CD4-positive, alpha-beta T cell (primary cell): ENCODE measurements around the gene BTN1A1. TPM values are rescaled to one million over a fixed set of nuclear protein-coding genes. Genes with fewer than 3 reads are reported as not detected.
A peak's percentile ranks its signal among the peaks of the same experiment; 100 is the strongest.

Experiments
- ATAC-seq: fragments of 200-7000 bp; cut with Tn5 transposase; one replicate; pipeline ENCODE4 v1.10.0; 2022; ENCODE audit warnings: mild to moderate bottlenecking; ENCODE audit not compliant: poor library complexity
- CTCF ChIA-PET: fragments of 350-600 bp; sonication (Branson Sonifier 250); formaldehyde crosslinking; loops from one replicate; lab custom pipeline; 2021; ENCODE audit warnings: antibody characterized with exemption, inconsistent platforms; lab: Charles Lee
- POLR2A ChIA-PET: fragments of 350-600 bp; sonication (Branson Sonifier 250); formaldehyde crosslinking; loops from one replicate; lab custom pipeline; 2021; ENCODE audit warnings: antibody characterized with exemption, inconsistent platforms; lab: Charles Lee
- DNase-seq, 14 experiments: peaks; one replicate each; pipeline ENCODE4 v3.0.0-alpha.2; 2013 to 2020; ENCODE audit warnings: mixed read lengths in 2 of 14
- H3K27ac ChIP-seq, 2 donors: one replicate each; pipeline versions ENCODE4 v1.5.1 to v1.7.0; 2013; ENCODE audit warnings: low read length in 2 of 2, low read depth in 1 of 2, mild to moderate bottlenecking in 1 of 2
- H3K27me3 ChIP-seq, 2 experiments: 1 replicate in 1 of 2; 2 replicates in 1 of 2; pipeline versions ENCODE4 v1.6.1 to v1.7.0; 2013; ENCODE audit warnings: low read length in 2 of 2, control low read depth in 1 of 2, mild to moderate bottlenecking in 1 of 2, moderate library complexity in 1 of 2; ENCODE audit not compliant: insufficient read depth in 2 of 2, control insufficient read depth in 1 of 2
- H3K36me3 ChIP-seq: one replicate; pipeline ENCODE4 v1.6.1; 2013; ENCODE audit warnings: low read length, control low read depth; ENCODE audit not compliant: insufficient read depth
- H3K4me1 ChIP-seq: one replicate; pipeline ENCODE4 v1.6.1; 2013; ENCODE audit warnings: low read length, control low read depth; ENCODE audit not compliant: insufficient read depth
- H3K4me3 ChIP-seq: one replicate; pipeline ENCODE4 v1.5.1; 2013; ENCODE audit warnings: mild to moderate bottlenecking, low read length, moderate library complexity
- H3K9me3 ChIP-seq, 2 experiments: 1 replicate in 1 of 2; 2 replicates in 1 of 2; pipeline versions ENCODE4 v1.6.1 to v1.7.0; 2013; ENCODE audit warnings: low read length in 2 of 2, mild to moderate bottlenecking in 2 of 2, control low read depth in 1 of 2, moderate library complexity in 1 of 2; ENCODE audit not compliant: control insufficient read depth in 1 of 2, insufficient read depth in 1 of 2
- H3K27ac Mint-ChIP-seq: one replicate; pipeline ENCODE4 v1.8.0; 2020; ENCODE audit warnings: mixed read lengths
- H3K27me3 Mint-ChIP-seq: one replicate; pipeline ENCODE4 v1.8.0; 2021; ENCODE audit warnings: mixed read lengths
- H3K36me3 Mint-ChIP-seq: one replicate; pipeline ENCODE4 v1.8.0; 2021; ENCODE audit warnings: low read depth, mixed read lengths
- H3K4me1 Mint-ChIP-seq: one replicate; pipeline ENCODE4 v1.8.0; 2021; ENCODE audit warnings: low read depth, mixed read lengths
- H3K4me3 Mint-ChIP-seq: one replicate; pipeline ENCODE4 v1.8.0; 2020; ENCODE audit warnings: mild to moderate bottlenecking, mixed read lengths
- H3K9me3 Mint-ChIP-seq: one replicate; pipeline ENCODE4 v1.8.0; 2020; ENCODE audit warnings: mixed read lengths
- intact Hi-C, 2 experiments: fragments of 100-400 bp; cut with DNase I in 1 of 2; cut with micrococcal nuclease in 1 of 2; formaldehyde crosslinking; loops; one replicate each; pipeline versions ENCODE4 v1.15.1 to v1.9.0; 2023 to 2025; cut with DNase I, micrococcal nuclease
- total RNA-seq, 174 experiments: library from RNA in 2 of 174; stranded (reverse) in 2 of 174; gene quantifications; one replicate each; pipeline ENCODE4 v1.2.3 and lab custom pipeline; 2021 to 2026
- TF ChIP-seq, protein P1 (sequence below): fragments of 200-600 bp; IDR thresholded peaks from one replicate; pipeline ENCODE4 v1.8.0; 2022; ENCODE audit warnings: antibody characterized with exemption, mild to moderate bottlenecking

Gene BTN1A1
- total RNA-seq, 2 experiments from 2014 or later: not detected

GRCh38 chr6:26464416-26465131, 35.5 kb upstream of the BTN1A1 start:
- Histone ChIP-seq H3K36me3 (peaks cover 94% of the 10 kb centered on the region), H3K4me3 (no peak overlapping the region), H3K27me3 (no peaks in the 10 kb centered on the region), H3K4me1 (peaks cover 36% of the 10 kb centered on the region), H3K27ac (no peak overlapping the region), H3K9me3 (no peaks in the 10 kb centered on the region)
- no peak overlapping the region for H3K4me3 Mint-ChIP-seq
- H3K36me3 Mint-ChIP-seq: peaks cover 97% of the 10 kb centered on the region
- CTCF ChIA-PET: no interaction called here
- DNase-seq (no peak), ATAC-seq (no peak)
- H3K27ac Mint-ChIP-seq: peak overlapping the region; percentile 50
- no peaks in the 10 kb centered on the region for H3K9me3 Mint-ChIP-seq
- POLR2A ChIA-PET: interaction anchor here (0.5 to 1.9 kb wide), 3 partner anchors 9 to 82 kb away, joined by 3 to 8 read pairs (median 3); partner anchors contain the start of gene BTN2A2
- TF ChIP-seq, protein P1, sequence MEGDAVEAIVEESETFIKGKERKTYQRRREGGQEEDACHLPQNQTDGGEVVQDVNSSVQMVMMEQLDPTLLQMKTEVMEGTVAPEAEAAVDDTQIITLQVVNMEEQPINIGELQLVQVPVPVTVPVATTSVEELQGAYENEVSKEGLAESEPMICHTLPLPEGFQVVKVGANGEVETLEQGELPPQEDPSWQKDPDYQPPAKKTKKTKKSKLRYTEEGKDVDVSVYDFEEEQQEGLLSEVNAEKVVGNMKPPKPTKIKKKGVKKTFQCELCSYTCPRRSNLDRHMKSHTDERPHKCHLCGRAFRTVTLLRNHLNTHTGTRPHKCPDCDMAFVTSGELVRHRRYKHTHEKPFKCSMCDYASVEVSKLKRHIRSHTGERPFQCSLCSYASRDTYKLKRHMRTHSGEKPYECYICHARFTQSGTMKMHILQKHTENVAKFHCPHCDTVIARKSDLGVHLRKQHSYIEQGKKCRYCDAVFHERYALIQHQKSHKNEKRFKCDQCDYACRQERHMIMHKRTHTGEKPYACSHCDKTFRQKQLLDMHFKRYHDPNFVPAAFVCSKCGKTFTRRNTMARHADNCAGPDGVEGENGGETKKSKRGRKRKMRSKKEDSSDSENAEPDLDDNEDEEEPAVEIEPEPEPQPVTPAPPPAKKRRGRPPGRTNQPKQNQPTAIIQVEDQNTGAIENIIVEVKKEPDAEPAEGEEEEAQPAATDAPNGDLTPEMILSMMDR: peak; percentile 12
- intact Hi-C loops: no loop called here
- peaks cover 43% of the 10 kb centered on the region for H3K4me1 Mint-ChIP-seq
- H3K27me3 Mint-ChIP-seq: no peaks in the 10 kb centered on the region

GRCh38 chr6:26465776-26466175, 34.3 kb upstream of the BTN1A1 start:
- no peaks in the 10 kb centered on the region for H3K27me3 Mint-ChIP-seq
- no peaks in the 10 kb centered on the region for H3K9me3 Mint-ChIP-seq
- ATAC-seq (no peak), DNase-seq (no peak)
- peaks cover 31% of the 10 kb centered on the region for H3K4me1 Mint-ChIP-seq
- CTCF ChIA-PET: no interaction called here
- peaks cover 90% of the 10 kb centered on the region for H3K36me3 ChIP-seq
- no peaks in the 10 kb centered on the region for H3K9me3 ChIP-seq
- POLR2A ChIA-PET: interaction anchor here (1.9 kb wide), 1 partner anchor 8 kb away, joined by 8 read pairs; no protein-coding TSS in a partner anchor
- no peak overlapping the region for H3K4me3 ChIP-seq
- H3K27me3 ChIP-seq: no peaks in the 10 kb centered on the region
- peaks cover 92% of the 10 kb centered on the region for H3K36me3 Mint-ChIP-seq
- peaks cover 24% of the 10 kb centered on the region for H3K4me1 ChIP-seq
- H3K4me3 Mint-ChIP-seq: no peak overlapping the region
- no peak overlapping the region for H3K27ac Mint-ChIP-seq
- H3K27ac ChIP-seq: no peak overlapping the region
- TF ChIP-seq, protein P1: no peak
- intact Hi-C loops: no loop called here

DNA sequence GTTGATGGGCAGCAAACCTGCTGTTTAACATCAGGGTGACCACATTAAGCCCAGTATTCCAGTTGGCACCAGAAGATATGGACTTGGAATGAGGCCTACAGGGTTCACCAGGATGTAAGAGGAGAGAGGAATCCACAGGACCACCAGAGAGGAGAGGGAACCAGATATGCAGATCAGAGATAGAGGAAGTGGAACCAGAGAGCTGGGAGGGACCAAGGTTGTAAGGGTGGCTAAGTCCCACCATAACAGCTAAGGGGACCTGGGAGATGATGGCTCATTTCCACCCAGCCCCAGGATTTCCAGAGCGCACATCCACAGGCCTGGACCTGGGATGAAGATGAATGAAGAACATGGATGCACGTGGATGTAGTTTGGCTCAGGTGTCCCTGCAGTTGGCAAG, 31.3 kb upstream of the BTN1A1 start:
- H3K27ac ChIP-seq: no peak overlapping the region
- H3K9me3 Mint-ChIP-seq: peaks cover 2% of the 10 kb centered on the region
- no peaks in the 10 kb centered on the region for H3K27me3 Mint-ChIP-seq
- no peak overlapping the region for H3K4me3 ChIP-seq
- no peak overlapping the region for H3K27ac Mint-ChIP-seq
- peaks cover 81% of the 10 kb centered on the region for H3K36me3 Mint-ChIP-seq
- no peaks in the 10 kb centered on the region for H3K27me3 ChIP-seq
- DNase-seq (no peak), ATAC-seq (no peak)
- intact Hi-C loops: no loop called here
- H3K36me3 ChIP-seq: peaks cover 65% of the 10 kb centered on the region
- ChIA-PET CTCF (no interaction called here), POLR2A (no interaction called here)
- TF ChIP-seq, protein P1: no peak
- peaks cover 11% of the 10 kb centered on the region for H3K4me1 ChIP-seq
- peak overlapping the region; percentile 8 for H3K4me3 Mint-ChIP-seq
- peaks cover 31% of the 10 kb centered on the region for H3K4me1 Mint-ChIP-seq
- peaks cover 0 to 6% of the 10 kb centered on the region in 2 experiments for H3K9me3 ChIP-seq
